B cell (primary cell): ENCODE results near the gene SKIC2. TPM values are rescaled to one million over a fixed set of nuclear protein-coding genes. Genes with fewer than 3 reads are reported as not detected.
"Not testable (repeated sequence)": the region's sequence is repeated elsewhere in the genome, so short reads cannot be mapped to it uniquely, and the experiment has no call there.

Experiments
- ATAC-seq: fragments of 200-7000 bp; cut with Tn5 transposase; one replicate; pipeline ENCODE4 v1.10.0; 2021; ENCODE audit warnings: low read depth, mild to moderate bottlenecking, moderate number of reproducible peaks, moderate library complexity
- CTCF ChIA-PET: fragments of 350-600 bp; sonication (Branson Sonifier 250); formaldehyde crosslinking; loops from one replicate; lab custom pipeline; 2021; ENCODE audit warnings: antibody characterized with exemption, inconsistent platforms; lab: Charles Lee
- POLR2A ChIA-PET: fragments of 350-600 bp; sonication (Branson Sonifier 250); formaldehyde crosslinking; loops from one replicate; lab custom pipeline; 2021; ENCODE audit warnings: antibody characterized with exemption; lab: Charles Lee
- DNase-seq: peaks from one replicate; pipeline ENCODE4 v3.0.0; 2013
- H2AFZ ChIP-seq: 2 replicates; pipeline ENCODE4 v1.6.1; 2012; ENCODE audit warnings: mild to moderate bottlenecking, low read depth, low read length; ENCODE audit not compliant: insufficient read depth, poor library complexity, severe bottlenecking
- H3K27ac ChIP-seq, 2 donors: 1 replicate in 1 of 2; 2 replicates in 1 of 2; pipeline ENCODE4 v1.5.1; 2012 to 2013; ENCODE audit warnings: low read length in 2 of 2, mild to moderate bottlenecking in 2 of 2, moderate library complexity in 1 of 2
- H3K27me3 ChIP-seq, 4 experiments: fragments of 200-600 bp in 1 of 4; sonication (generic) in 1 of 4; replicated peaks in 1 of 4; 1 replicate in 2 of 4; 2 replicates in 2 of 4; pipeline versions ENCODE4 v1.6.1 to v1.7.0; 2013 to 2016; ENCODE audit warnings: low read length in 3 of 4, mild to moderate bottlenecking in 2 of 4, mixed read lengths in 1 of 4, moderate library complexity in 1 of 4; ENCODE audit not compliant: insufficient read depth in 4 of 4, control insufficient read depth in 3 of 4; ENCODE audit errors: control extremely low read depth in 1 of 4
- H3K36me3 ChIP-seq, 2 experiments: replicated peaks in 1 of 2; 1 replicate in 1 of 2; 2 replicates in 1 of 2; pipeline versions ENCODE4 v1.6.1 to v1.7.1; 2013; ENCODE audit warnings: low read length in 1 of 2; ENCODE audit not compliant: insufficient read depth in 2 of 2, control insufficient read depth in 1 of 2; ENCODE audit errors: control extremely low read depth in 1 of 2, extremely low read depth in 1 of 2
- H3K4me1 ChIP-seq, 2 donors: fragments of 200-600 bp in 1 of 2; sonication (generic) in 1 of 2; 1 replicate in 1 of 2; 2 replicates in 1 of 2; pipeline versions ENCODE4 v1.5.1 to v1.6.1; 2013 to 2017; ENCODE audit warnings: low read length in 2 of 2; ENCODE audit not compliant: control insufficient read depth in 2 of 2, insufficient read depth in 2 of 2
- H3K4me2 ChIP-seq: replicated peaks from 2 replicates; pipeline ENCODE3; 2012; ENCODE audit warnings: mild to moderate bottlenecking, low read depth, low read length; ENCODE audit not compliant: poor library complexity, severe bottlenecking
- H3K4me3 ChIP-seq, 5 experiments: fragments of 200-600 bp in 1 of 5; sonication (generic) in 1 of 5; 1 replicate in 3 of 5; 2 replicates in 2 of 5; pipeline versions ENCODE4 v1.5.1 to v1.7.0; 2011 to 2016; ENCODE audit warnings: low read length in 4 of 5, mild to moderate bottlenecking in 4 of 5, low read depth in 2 of 5, control low read depth in 1 of 5, moderate library complexity in 1 of 5; ENCODE audit not compliant: insufficient read depth in 1 of 5; ENCODE audit errors: control extremely low read depth in 1 of 5, extremely low read depth in 1 of 5
- H3K79me2 ChIP-seq: fragments of 200-600 bp; sonication (generic); one replicate; pipeline ENCODE4 v1.6.0; 2016; ENCODE audit warnings: low read length; ENCODE audit not compliant: control insufficient read depth, insufficient read depth
- H3K9ac ChIP-seq: fragments of 200-600 bp; sonication (generic); 2 replicates; pipeline ENCODE4 v1.6.1; 2017; ENCODE audit warnings: mild to moderate bottlenecking, low read length, moderate library complexity
- H3K9me3 ChIP-seq, 3 donors: one replicate each; pipeline versions ENCODE4 v1.6.1 to v1.7.1; 2013; ENCODE audit warnings: low read length in 2 of 3; ENCODE audit not compliant: control insufficient read depth in 2 of 3, insufficient read depth in 1 of 3; ENCODE audit errors: control extremely low read depth in 1 of 3
- H4K20me1 ChIP-seq: 2 replicates; pipeline ENCODE4 v1.6.0; 2012; ENCODE audit warnings: mild to moderate bottlenecking, low read length; ENCODE audit not compliant: insufficient read depth, control insufficient read depth, poor library complexity, severe bottlenecking
- H3K27ac Mint-ChIP-seq: one replicate; pipeline ENCODE4 v1.8.0; 2021; ENCODE audit warnings: mixed read lengths
- H3K27me3 Mint-ChIP-seq: one replicate; pipeline ENCODE4 v1.8.0; 2021; ENCODE audit warnings: mixed read lengths
- H3K4me1 Mint-ChIP-seq: one replicate; pipeline ENCODE4 v1.8.0; 2021; ENCODE audit warnings: mixed read lengths
- H3K4me3 Mint-ChIP-seq: one replicate; pipeline ENCODE4 v1.8.0; 2021; ENCODE audit warnings: mixed read lengths
- H3K9me3 Mint-ChIP-seq: one replicate; pipeline ENCODE4 v1.8.0; 2022; ENCODE audit warnings: mixed read lengths; ENCODE audit not compliant: insufficient read depth
- WGBS: methylation state at CpG from one replicate; pipeline ENCODE4 v1.1.5; 2013; ENCODE audit warnings: missing lambda C conversion rate; ENCODE audit not compliant: insufficient coverage; 5-methylcytosine and 5-hydroxymethylcytosine counted together
- intact Hi-C: fragments of 100-400 bp; cut with micrococcal nuclease; formaldehyde crosslinking; loops from one replicate; pipeline ENCODE4 v1.10.0; 2022
- polyA plus RNA-seq: library from polyadenylated mRNA; depleted of rRNA; stranded (reverse); fragments of >200 nt; gene quantifications from 2 replicates; pipeline ENCODE4 v1.2.3, GENCODE V29; 2012
- total RNA-seq, 2 donors: library from RNA; stranded (reverse); fragments of 120-200 nt in 1 of 2; gene quantifications; 1 replicate in 1 of 2; 2 replicates in 1 of 2; pipeline versions ENCODE4 v1.2.3 to v1.2.4, GENCODE V29; 2013 to 2022

Gene SKIC2
- total and polyA plus RNA-seq, 2 donors (not counting 1 experiment from before 2014, with no cell fraction given) = 93.1 to 119 TPM

GRCh38 chr6:32008616-32009015 is 49.6 kb downstream of the SKIC2 start:
- H3K36me3 ChIP-seq, H2AFZ ChIP-seq, H3K4me1 ChIP-seq, ATAC-seq, H3K27ac ChIP-seq, H3K9ac ChIP-seq, H3K27me3 ChIP-seq, H3K27ac Mint-ChIP-seq, DNase-seq, H3K9me3 ChIP-seq, H3K79me2 ChIP-seq, H3K4me3 Mint-ChIP-seq, H3K9me3 Mint-ChIP-seq, H3K27me3 Mint-ChIP-seq, POLR2A ChIA-PET, intact Hi-C loops, H3K4me3 ChIP-seq, H3K4me2 ChIP-seq, H3K4me1 Mint-ChIP-seq, H4K20me1 ChIP-seq: not testable (repeated sequence)
- WGBS = 29% methylated on average over 3 of the region's 12 CpGs
- CTCF ChIA-PET = interaction anchor here (0.5 kb wide), 1 partner anchor 1165 kb away, joined by 3 read pairs; no protein-coding TSS in a partner anchor

- POLR2A ChIA-PET, CTCF ChIA-PET, H3K27me3 ChIP-seq, H3K79me2 ChIP-seq, H3K9me3 ChIP-seq, ATAC-seq, intact Hi-C loops, DNase-seq, H3K4me2 ChIP-seq, H3K27ac Mint-ChIP-seq, H3K27me3 Mint-ChIP-seq, H3K9me3 Mint-ChIP-seq, H3K4me3 ChIP-seq, H3K36me3 ChIP-seq, H3K4me3 Mint-ChIP-seq, H2AFZ ChIP-seq, H3K4me1 ChIP-seq, H4K20me1 ChIP-seq, H3K9ac ChIP-seq, H3K27ac ChIP-seq, H3K4me1 Mint-ChIP-seq: not testable (repeated sequence)
- WGBS = 62% methylated on average over 3 of the region's 12 CpGs
These were observed 50.6 kb downstream of the SKIC2 start for GRCh38 chr6:32009537-32009936.

- H3K4me1 ChIP-seq, H4K20me1 ChIP-seq, H3K4me3 Mint-ChIP-seq, intact Hi-C loops, H3K27ac Mint-ChIP-seq, ATAC-seq, POLR2A ChIA-PET, H3K4me3 ChIP-seq, H3K27ac ChIP-seq, H3K36me3 ChIP-seq, H3K9ac ChIP-seq, DNase-seq, H3K9me3 Mint-ChIP-seq, CTCF ChIA-PET, H3K79me2 ChIP-seq, H3K9me3 ChIP-seq, H3K27me3 ChIP-seq, H2AFZ ChIP-seq, H3K27me3 Mint-ChIP-seq, H3K4me1 Mint-ChIP-seq, H3K4me2 ChIP-seq: not testable (repeated sequence)
- WGBS = 50% methylated on average over 2 of the region's 27 CpGs
These were observed 52.0 kb downstream of the SKIC2 start for GRCh38 chr6:32010856-32011530.

DNA sequence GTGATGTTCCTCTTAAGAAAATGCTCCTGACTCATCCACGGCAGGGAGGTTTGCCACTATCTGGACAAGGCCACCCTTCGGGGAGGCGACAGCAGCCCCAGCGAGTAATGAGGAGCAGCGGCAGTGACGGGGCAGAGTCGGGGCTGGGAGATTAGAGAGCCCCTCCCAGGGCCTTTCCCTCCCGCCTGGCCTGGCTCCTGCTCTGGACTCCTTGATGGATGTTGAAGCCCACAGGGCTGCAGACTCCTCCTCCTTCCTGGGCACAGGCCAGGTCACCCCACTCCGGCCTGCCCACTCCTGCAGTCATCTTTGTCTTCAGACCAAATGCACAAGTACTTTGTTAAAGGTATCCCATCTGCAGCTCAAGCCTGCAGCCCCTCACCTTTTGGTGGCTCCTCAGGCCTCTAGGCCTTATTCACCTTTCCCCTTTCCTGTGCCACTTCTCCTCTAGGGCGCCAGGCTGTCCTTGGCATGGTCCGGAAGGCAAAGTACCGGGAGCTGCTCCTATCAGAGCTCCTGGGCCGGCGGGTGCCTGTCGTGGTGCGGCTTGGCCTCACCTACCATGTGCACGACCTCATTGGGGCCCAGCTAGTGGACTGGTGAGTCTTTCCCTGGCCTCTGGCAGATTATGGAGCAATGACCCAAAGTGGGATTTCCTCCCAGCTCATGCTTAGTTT is 54.1 kb downstream of the SKIC2 start:
- WGBS = 96% methylated on average over 6 of the region's 17 CpGs
- DNase-seq, H3K4me1 ChIP-seq, H3K9me3 Mint-ChIP-seq, CTCF ChIA-PET, H3K36me3 ChIP-seq, H3K9ac ChIP-seq, H4K20me1 ChIP-seq, ATAC-seq, POLR2A ChIA-PET, intact Hi-C loops, H3K27ac ChIP-seq, H3K27ac Mint-ChIP-seq, H3K27me3 ChIP-seq, H3K79me2 ChIP-seq, H2AFZ ChIP-seq, H3K4me3 ChIP-seq, H3K4me1 Mint-ChIP-seq, H3K9me3 ChIP-seq, H3K27me3 Mint-ChIP-seq, H3K4me3 Mint-ChIP-seq, H3K4me2 ChIP-seq: not testable (repeated sequence)
